HG03442 (cell line): ENCODE measurements around the gene ARSK.
"Not testable (repeated sequence)": the region's sequence is repeated elsewhere in the genome, so short reads cannot be mapped to it uniquely, and the experiment has no call there.

Experiments used
- ATAC-seq: cut with Tn5 transposase; IDR thresholded peaks from one replicate; pipeline ENCODE4 v1.9.1; 2021; ENCODE audit warnings: mild to moderate bottlenecking, moderate library complexity; ENCODE audit not compliant: unreplicated experiment

Gene ARSK

GRCh38 chr5:95620030-95620869 is 65.3 kb downstream of the ARSK start, which contains the start of gene GPR150:
GPR150 (plus strand) TSS chr5:95620087; CDS start chr5:95620276, 189 bp downstream.
- ATAC-seq, result peak; percentile 53

GRCh38 chr5:95620870-95621838 is 66.3 kb downstream of the ARSK start:
- ATAC-seq, result peak; percentile 41

GRCh38 chr5:95621839-95622629 is 67.1 kb downstream of the ARSK start:
- no peak for ATAC-seq

- ATAC-seq, result no peak
Observed at GRCh38 chr5:95623706-95624105, 68.8 kb downstream of the ARSK start.

- no peak for ATAC-seq
Observed at GRCh38 chr5:95624368-95624767, 69.5 kb downstream of the ARSK start.

- no peak for ATAC-seq
Observed at GRCh38 chr5:95626701-95627100, 71.8 kb downstream of the ARSK start.

- no peak for ATAC-seq
Observed at GRCh38 chr5:95627971-95628810, 73.3 kb downstream of the ARSK start.

GRCh38 chr5:95628933-95629332 is 74.0 kb downstream of the ARSK start:
- ATAC-seq, result no peak

- no peak for ATAC-seq
Observed at GRCh38 chr5:95630394-95630917, 75.6 kb downstream of the ARSK start.

GRCh38 chr5:95631255-95631958 is 76.5 kb downstream of the ARSK start:
- ATAC-seq, result peak; percentile 16

GRCh38 chr5:95631991-95632675 is 77.2 kb downstream of the ARSK start:
- ATAC-seq, result peak; percentile 91

GRCh38 chr5:95632942-95633341 is 78.0 kb downstream of the ARSK start:
- not testable (repeated sequence) for ATAC-seq

- no peak for ATAC-seq
Observed at GRCh38 chr5:95633671-95634070, 78.8 kb downstream of the ARSK start.

GRCh38 chr5:95634081-95634480 is 79.2 kb downstream of the ARSK start:
- ATAC-seq, result no peak

- no peak for ATAC-seq
Observed at GRCh38 chr5:95638632-95639031, 83.7 kb downstream of the ARSK start.

GRCh38 chr5:95641741-95642220 is 86.9 kb downstream of the ARSK start:
- ATAC-seq, result no peak

GRCh38 chr5:95643152-95643551 is 88.3 kb downstream of the ARSK start:
- no peak for ATAC-seq

- ATAC-seq, result peak; percentile 39
Observed at GRCh38 chr5:95644351-95645042, 89.6 kb downstream of the ARSK start.
